ENCODE data around the gene EBPL.

Gene EBPL

DNA sequence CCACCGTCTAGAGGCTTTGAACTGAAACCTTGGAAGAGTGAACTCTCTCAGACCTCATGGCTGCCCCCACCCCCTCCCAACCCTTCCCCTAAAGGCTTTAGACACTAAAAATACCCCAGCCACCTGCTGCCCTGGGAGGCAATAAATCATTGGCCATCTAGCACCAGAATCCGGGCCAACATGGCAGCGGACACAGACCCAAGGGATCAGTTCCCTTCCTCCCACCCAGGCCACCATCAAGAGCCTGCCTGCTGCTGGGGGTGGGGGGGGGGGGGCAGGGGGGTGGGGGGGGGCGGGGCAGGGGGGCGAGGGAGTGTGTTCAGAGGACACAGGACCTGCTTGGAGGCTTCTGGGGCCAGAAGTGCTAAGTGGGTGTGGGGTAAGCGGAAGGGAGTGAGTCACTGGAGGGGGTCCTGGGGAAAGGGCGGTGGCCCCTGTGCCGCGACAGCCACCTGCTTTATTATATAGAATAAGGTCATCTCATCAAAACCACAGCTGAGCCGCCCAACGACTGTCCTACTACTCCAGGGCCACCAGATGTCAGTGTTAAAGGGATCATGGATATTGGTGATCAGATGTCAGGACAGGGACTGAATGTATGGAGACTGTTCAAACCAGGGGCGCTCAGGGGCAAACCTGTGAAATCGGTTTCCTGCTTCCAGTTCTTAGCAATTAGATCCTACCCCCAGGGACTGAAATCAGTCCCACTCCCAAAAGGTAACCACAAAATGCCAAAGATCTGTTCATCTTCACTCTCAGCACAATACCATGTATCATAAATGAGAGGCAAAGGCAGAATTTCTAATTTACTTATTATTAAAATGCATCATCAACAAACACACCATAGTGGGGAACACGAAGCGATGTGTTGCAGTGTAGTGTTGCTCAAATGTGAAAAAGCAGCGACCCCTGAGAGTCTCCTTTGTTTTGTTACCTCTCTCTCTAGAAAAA is 38.7 kb downstream of the EBPL start:
- TF ChIP-seq POLR2A (IDR thresholded peaks at IDR 0.05; ENCODE audit: low read depth, low read length) (no peak), POU2F2 (IDR thresholded peaks at IDR 0.05; ENCODE audit: low read depth, low read length) (no peak), SPI1 (IDR thresholded peaks at IDR 0.05; ENCODE audit: low read depth, low read length) (no peak), PAX5 (IDR thresholded peaks at IDR 0.05; ENCODE audit: insufficient read depth, low read length, severe bottlenecking) (no peak), POLR2AphosphoS5 (IDR thresholded peaks at IDR 0.05; ENCODE audit: low read depth, low read length) (no peak), TAF1 (IDR thresholded peaks at IDR 0.05; ENCODE audit: low read depth, low read length) (no peak)
- DNase-seq (ENCODE audit: insufficient read length, low spot score) = peak; percentile 34
- peak; percentile 73 for FAIRE-seq

GRCh38 chr13:49651570-49652354 is 39.5 kb downstream of the EBPL start:
- no peak for FAIRE-seq
- no peak for TF ChIP-seq POLR2A (IDR thresholded peaks at IDR 0.05; ENCODE audit: low read depth, low read length)
- no peak for TF ChIP-seq POLR2AphosphoS5 (IDR thresholded peaks at IDR 0.05; ENCODE audit: low read depth, low read length)
- no peak for TF ChIP-seq SPI1 (IDR thresholded peaks at IDR 0.05; ENCODE audit: low read depth, low read length)
- TF ChIP-seq PAX5 (IDR thresholded peaks at IDR 0.05; ENCODE audit: insufficient read depth, low read length, severe bottlenecking) = no peak
- no peak for TF ChIP-seq TAF1 (IDR thresholded peaks at IDR 0.05; ENCODE audit: low read depth, low read length)

DNA sequence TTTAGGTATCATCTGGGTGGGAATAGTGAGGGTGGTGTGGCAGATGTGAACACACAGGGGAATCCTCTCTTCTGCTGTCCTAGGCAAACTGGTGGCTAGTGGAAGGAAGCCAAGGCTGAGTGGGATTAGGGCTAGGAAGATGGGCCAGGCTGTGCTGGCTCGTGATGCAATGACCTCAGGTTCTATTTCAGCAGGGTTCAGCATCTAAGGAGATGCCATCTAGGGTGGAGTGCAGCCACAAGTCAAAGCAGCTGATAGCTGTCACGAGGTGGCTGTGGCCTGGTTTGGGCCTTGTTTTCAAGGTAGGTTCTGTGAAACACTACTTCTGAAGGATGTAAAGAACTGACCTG is 41.3 kb downstream of the EBPL start:
- no peak for FAIRE-seq

More at GRCh38 chr13:49651570-49652354, 39.5 kb downstream of the EBPL start:
- no peak for DNase-seq (ENCODE audit: insufficient read length, low spot score)

DNA sequence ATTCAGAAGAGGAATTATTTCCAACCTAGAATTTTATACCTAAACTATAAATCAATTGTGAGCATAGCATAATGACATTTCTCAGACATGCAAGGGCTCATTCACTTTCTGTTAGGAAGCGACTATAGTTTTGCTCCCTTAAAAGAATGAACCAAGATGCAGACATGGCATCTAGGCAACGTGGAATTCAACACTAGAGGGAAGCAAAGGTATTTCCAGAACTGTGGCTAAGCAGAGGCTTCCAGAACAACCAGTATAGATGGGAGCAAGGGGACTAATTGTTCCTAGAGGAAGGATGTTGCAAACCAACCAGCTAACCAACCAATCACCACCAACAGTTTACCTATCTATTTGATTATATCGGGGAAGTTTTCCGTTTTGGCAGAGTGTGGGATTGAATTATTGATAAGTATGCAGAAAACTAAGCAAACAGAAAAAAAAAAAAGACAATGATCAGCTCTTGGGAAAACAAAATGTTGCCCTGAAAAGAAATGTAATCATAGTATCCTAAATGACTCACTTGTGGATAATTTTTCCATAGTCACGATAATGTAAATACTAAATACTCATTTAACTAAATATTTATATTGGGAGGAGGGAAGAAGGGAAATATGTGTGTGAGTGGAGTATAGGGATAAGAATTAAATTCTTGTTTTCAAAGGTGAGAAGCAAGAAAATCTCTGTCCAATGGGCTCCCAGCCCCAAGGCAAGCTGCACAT is 41.9 kb downstream of the EBPL start:
- no peak for TF ChIP-seq PAX5 (IDR thresholded peaks at IDR 0.05; ENCODE audit: insufficient read depth, low read length, severe bottlenecking)
- no peak for TF ChIP-seq POLR2AphosphoS5 (IDR thresholded peaks at IDR 0.05; ENCODE audit: low read depth, low read length)
- no peak for TF ChIP-seq TAF1 (IDR thresholded peaks at IDR 0.05; ENCODE audit: low read depth, low read length)
- TF ChIP-seq POU2F2 (IDR thresholded peaks at IDR 0.05; ENCODE audit: low read depth, low read length) = no peak
- no peak for TF ChIP-seq SPI1 (IDR thresholded peaks at IDR 0.05; ENCODE audit: low read depth, low read length)
- no peak for TF ChIP-seq POLR2A (IDR thresholded peaks at IDR 0.05; ENCODE audit: low read depth, low read length)
- DNase-seq (ENCODE audit: insufficient read length, low spot score) (no peak), FAIRE-seq (no peak)

More for the DNA sequence above, 41.3 kb downstream of the EBPL start:
- TF ChIP-seq SPI1 (IDR thresholded peaks at IDR 0.05; ENCODE audit: low read depth, low read length) = no peak
- no peak for TF ChIP-seq TAF1 (IDR thresholded peaks at IDR 0.05; ENCODE audit: low read depth, low read length)
- no peak for TF ChIP-seq POLR2AphosphoS5 (IDR thresholded peaks at IDR 0.05; ENCODE audit: low read depth, low read length)
- TF ChIP-seq POLR2A (IDR thresholded peaks at IDR 0.05; ENCODE audit: low read depth, low read length) = no peak
- no peak for DNase-seq (ENCODE audit: insufficient read length, low spot score)

GRCh38 chr13:49646688-49647087 is 44.6 kb downstream of the EBPL start:
- no peak for TF ChIP-seq POLR2AphosphoS5 (IDR thresholded peaks at IDR 0.05; ENCODE audit: low read depth, low read length)
- TF ChIP-seq TAF1 (IDR thresholded peaks at IDR 0.05; ENCODE audit: low read depth, low read length) = no peak
- TF ChIP-seq POLR2A (IDR thresholded peaks at IDR 0.05; ENCODE audit: low read depth, low read length) = no peak
- no peak for TF ChIP-seq POU2F2 (IDR thresholded peaks at IDR 0.05; ENCODE audit: low read depth, low read length)
- no peak for TF ChIP-seq PAX5 (IDR thresholded peaks at IDR 0.05; ENCODE audit: insufficient read depth, low read length, severe bottlenecking)
- no peak for TF ChIP-seq SPI1 (IDR thresholded peaks at IDR 0.05; ENCODE audit: low read depth, low read length)
- no peak for FAIRE-seq
- no peak for DNase-seq (ENCODE audit: insufficient read length, low spot score)

- TF ChIP-seq POLR2A (IDR thresholded peaks at IDR 0.05; ENCODE audit: low read depth, low read length) (no peak), TAF1 (IDR thresholded peaks at IDR 0.05; ENCODE audit: low read depth, low read length) (no peak), PAX5 (IDR thresholded peaks at IDR 0.05; ENCODE audit: insufficient read depth, low read length, severe bottlenecking) (no peak), SPI1 (IDR thresholded peaks at IDR 0.05; ENCODE audit: low read depth, low read length) (no peak), POU2F2 (IDR thresholded peaks at IDR 0.05; ENCODE audit: low read depth, low read length) (no peak), POLR2AphosphoS5 (IDR thresholded peaks at IDR 0.05; ENCODE audit: low read depth, low read length) (no peak)
- no peak for FAIRE-seq
Measured at GRCh38 chr13:49645451-49645850, 45.8 kb downstream of the EBPL start.

GRCh38 chr13:49643035-49643646 is 48.1 kb downstream of the EBPL start:
- no peak for FAIRE-seq
- TF ChIP-seq POLR2A (IDR thresholded peaks at IDR 0.05; ENCODE audit: low read depth, low read length) = no peak
- TF ChIP-seq TAF1 (IDR thresholded peaks at IDR 0.05; ENCODE audit: low read depth, low read length) = no peak
- TF ChIP-seq SPI1 (IDR thresholded peaks at IDR 0.05; ENCODE audit: low read depth, low read length) = peak; percentile 65
- TF ChIP-seq POU2F2 (IDR thresholded peaks at IDR 0.05; ENCODE audit: low read depth, low read length) = no peak
- TF ChIP-seq POLR2AphosphoS5 (IDR thresholded peaks at IDR 0.05; ENCODE audit: low read depth, low read length) = no peak
- no peak for TF ChIP-seq PAX5 (IDR thresholded peaks at IDR 0.05; ENCODE audit: insufficient read depth, low read length, severe bottlenecking)

More at GRCh38 chr13:49645451-49645850, 45.8 kb downstream of the EBPL start:
- DNase-seq (ENCODE audit: insufficient read length, low spot score) = no peak

DNA sequence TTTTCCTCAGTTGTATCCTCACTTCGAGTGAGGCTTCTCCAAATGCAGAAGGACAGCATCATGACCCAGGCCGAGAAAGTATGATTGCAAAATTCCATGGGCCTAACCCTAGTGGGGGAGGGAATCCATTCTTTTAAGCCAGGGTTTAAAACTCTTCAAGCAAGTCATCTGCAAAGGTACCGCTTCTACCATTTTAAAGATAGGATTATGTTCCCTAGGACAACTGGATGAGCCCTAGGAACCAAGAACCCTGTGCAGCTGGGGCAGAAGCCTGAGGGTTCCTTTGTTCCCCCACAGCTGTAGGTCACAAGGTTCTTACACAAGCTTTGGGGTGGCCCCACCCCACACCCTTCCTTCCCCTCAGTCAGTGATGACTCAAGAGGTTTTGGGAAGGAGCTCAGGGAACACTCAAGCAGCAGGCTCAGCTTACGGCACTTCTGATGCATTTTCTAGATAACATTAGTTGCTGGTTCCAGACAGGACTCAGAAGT is 49.4 kb downstream of the EBPL start:
- TF ChIP-seq POLR2AphosphoS5 (IDR thresholded peaks at IDR 0.05; ENCODE audit: low read depth, low read length) = no peak
- no peak for TF ChIP-seq POU2F2 (IDR thresholded peaks at IDR 0.05; ENCODE audit: low read depth, low read length)
- no peak for TF ChIP-seq POLR2A (IDR thresholded peaks at IDR 0.05; ENCODE audit: low read depth, low read length)
- no peak for TF ChIP-seq SPI1 (IDR thresholded peaks at IDR 0.05; ENCODE audit: low read depth, low read length)
- no peak for TF ChIP-seq PAX5 (IDR thresholded peaks at IDR 0.05; ENCODE audit: insufficient read depth, low read length, severe bottlenecking)
- no peak for TF ChIP-seq TAF1 (IDR thresholded peaks at IDR 0.05; ENCODE audit: low read depth, low read length)
- FAIRE-seq = no peak
- DNase-seq (ENCODE audit: insufficient read length, low spot score) = no peak

More at GRCh38 chr13:49643035-49643646, 48.1 kb downstream of the EBPL start:
- DNase-seq (ENCODE audit: insufficient read length, low spot score) = no peak

Measured in GM12891 (cell line).